ENCODE data around the gene AGXT2.
"Not testable (repeated sequence)": the region's sequence is repeated elsewhere in the genome, so short reads cannot be mapped to it uniquely, and the experiment has no call there.

Gene AGXT2

DNA sequence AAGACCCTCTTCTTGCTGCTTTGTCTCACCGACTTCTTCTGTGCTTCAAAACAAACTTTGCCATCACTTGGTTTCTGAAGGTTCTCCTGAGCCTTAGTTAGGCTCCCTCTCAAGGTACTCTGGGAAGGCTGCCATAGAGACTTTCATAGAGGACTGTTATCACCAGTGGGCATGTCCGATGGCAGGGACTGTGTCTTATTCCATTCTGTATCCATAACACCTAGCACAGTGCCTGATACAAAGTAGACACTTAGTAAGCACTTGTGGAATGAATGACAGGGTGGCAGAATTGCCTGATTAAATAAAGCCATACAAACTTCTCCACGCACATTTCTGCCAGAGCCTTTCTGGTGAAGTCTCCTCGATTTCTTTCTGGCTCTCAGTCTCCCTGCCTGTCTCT, 32.7 kb downstream of the AGXT2 start:
- DNase-seq (ENCODE audit: low read depth, low spot score), result no peak

GRCh38 chr5:35012796-35013195, 35.0 kb downstream of the AGXT2 start:
- no peak for DNase-seq (ENCODE audit: low read depth, low spot score)

DNA sequence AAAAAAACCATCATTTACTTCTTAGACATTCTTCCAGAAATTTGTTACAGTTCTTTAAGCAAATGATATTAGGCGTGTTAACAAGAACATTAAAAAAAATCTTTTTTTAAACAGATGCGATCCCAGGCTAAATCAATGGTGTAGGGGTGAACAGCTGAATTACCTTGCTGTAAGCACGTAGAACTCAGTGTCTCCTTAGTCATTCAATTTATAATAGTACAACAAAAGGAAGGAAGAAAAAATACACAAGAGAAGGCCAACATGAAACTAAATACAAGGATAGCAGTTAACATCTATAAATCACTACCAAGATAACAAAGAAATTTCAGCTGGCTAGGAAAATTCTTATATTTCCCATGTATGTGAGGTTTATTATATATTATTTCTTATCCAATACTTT, 35.4 kb downstream of the AGXT2 start:
- no peak for DNase-seq (ENCODE audit: low read depth, low spot score)

DNA sequence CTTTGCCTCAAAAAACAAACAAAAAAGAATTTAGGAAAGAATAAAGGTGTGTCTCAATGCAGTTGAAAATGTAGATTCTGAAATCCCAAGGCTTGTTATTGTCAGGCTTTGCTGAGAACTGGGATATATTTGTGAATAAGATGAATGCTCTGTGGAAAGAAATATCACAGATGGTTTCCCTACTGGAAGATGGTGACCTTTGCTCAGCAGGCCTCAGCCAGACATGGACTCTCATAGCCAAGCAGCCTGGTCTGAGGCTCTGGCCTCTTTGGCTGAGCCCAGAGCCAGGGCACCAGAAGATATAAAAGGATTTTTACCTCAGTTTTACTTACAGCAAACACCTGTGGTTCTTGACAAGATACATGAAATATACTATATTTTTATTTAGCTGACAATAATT, 37.1 kb downstream of the AGXT2 start:
- no peak for DNase-seq (ENCODE audit: low read depth, low spot score)

- no peak for DNase-seq (ENCODE audit: low read depth, low spot score)
These were observed 38.1 kb downstream of the AGXT2 start for GRCh38 chr5:35009657-35010056.

DNA sequence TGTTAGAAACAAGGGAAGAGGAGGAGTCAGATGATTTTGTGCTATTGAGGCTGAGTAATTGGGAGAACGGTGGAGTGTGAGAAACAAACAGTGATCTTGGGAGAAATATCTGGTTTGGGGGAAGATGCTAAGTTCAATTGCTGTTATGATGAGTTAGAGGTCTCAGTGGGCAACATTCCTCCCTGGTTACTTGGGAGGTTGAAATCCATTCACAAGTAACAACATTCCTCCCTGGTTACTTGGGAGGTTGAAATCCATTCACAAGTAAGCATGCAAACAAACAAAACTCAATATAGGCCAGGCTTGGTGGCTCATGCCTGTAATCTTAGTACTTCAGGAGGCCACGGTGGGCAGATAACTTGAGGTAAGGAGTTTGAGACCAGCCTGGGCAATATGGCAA, 38.7 kb downstream of the AGXT2 start:
- DNase-seq (ENCODE audit: low read depth, low spot score), result no peak

DNA sequence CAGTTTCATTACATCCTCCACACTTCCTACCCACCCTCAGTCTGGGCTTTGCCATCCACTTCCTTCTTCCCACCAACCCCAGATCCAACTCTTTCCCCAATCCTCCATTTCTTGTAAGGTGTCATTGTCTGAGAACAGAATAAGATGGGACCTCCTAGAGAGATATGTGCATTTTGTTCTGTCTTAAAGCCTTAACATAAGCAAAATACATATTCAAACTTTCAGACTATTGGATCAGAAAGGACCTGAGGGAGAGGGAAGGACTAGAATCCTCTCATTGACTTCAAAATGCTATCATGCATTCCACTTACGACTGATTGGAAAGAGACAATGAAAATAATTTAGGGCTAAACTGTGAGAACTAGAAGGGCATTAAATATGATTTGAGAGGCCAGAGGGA, 43.0 kb downstream of the AGXT2 start:
- no peak for DNase-seq (ENCODE audit: low read depth, low spot score)

GRCh38 chr5:35004200-35004599, 43.5 kb downstream of the AGXT2 start:
- no peak for DNase-seq (ENCODE audit: low read depth, low spot score)

- DNase-seq (ENCODE audit: low read depth, low spot score), result no peak
These were observed 44.5 kb downstream of the AGXT2 start for GRCh38 chr5:35003018-35003957.

DNA sequence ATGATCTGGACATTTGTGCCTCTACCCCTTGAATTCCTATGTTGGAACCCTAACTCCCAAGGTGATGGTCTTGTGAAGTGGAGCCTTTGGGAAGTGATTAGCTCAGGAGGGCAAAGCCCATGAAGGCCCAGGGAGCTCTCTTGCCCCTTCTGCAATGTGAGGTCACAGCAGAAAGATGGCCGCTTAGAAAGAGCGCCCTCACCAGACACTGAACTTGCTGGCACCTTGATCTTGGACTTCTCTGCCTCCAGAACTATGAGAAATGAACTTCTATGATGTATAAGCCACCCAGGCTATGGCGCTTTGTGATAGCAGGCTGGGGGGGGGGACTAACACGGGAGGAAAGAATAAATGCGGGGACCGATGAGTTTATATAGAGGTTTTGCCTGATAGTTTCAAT, 45.3 kb downstream of the AGXT2 start:
- no peak for DNase-seq (ENCODE audit: low read depth, low spot score)

GRCh38 chr5:35001842-35002241, 45.9 kb downstream of the AGXT2 start:
- no peak for DNase-seq (ENCODE audit: low read depth, low spot score)

DNA sequence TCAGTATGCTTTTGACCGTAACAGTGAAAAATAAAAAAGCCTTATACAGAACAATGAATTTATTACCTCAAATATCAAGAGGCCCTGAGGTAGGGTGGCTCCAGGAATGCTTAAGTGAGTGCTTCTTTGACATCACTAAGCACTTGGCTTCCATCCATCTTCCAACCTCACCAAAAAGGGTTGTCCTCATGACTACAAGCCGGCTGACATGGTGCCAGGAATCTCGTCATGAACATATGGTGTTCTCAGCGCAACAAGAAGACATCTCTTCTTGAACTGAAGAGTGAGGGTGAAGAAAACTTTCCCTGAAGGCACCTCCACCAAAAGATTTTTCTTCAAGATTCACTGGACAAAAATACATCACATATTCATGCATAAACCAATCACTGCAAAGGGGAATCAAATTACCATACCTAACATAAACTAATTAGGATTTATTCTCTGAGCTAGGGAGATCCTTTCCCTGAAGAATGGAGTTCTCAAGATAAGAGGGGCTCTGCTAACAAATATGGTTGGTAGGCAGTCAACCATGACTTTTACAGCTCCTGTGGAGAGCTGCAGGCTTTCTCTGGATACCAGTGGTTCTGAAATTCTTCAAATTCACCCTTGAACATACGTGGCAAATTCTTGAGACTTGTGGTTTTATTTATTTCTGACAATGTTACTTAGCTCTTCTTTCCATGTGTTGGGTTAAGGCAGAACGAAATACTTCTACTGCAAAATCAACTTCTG, 49.5 kb downstream of the AGXT2 start:
- no peak for DNase-seq (ENCODE audit: low read depth, low spot score)

DNA sequence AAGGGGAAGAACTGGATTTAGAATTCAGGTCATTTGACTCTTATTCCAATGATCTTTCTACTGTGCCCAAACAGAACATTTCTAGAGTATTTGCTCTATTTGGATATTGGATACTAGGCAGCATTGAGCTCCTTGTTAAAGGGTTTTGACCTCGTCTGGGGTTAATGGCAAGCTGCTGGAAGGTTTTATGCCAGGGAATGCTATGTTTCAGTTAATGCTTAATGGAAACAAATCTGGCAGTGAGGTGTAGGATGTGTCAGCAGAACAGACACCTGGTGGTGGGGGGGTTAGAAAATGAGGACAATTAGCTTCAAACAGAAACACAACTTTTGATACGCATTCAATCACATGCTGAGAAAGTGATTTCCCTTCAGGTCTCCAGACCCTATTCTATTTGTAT, 51.5 kb downstream of the AGXT2 start:
- DNase-seq (ENCODE audit: low read depth, low spot score), result no peak

DNA sequence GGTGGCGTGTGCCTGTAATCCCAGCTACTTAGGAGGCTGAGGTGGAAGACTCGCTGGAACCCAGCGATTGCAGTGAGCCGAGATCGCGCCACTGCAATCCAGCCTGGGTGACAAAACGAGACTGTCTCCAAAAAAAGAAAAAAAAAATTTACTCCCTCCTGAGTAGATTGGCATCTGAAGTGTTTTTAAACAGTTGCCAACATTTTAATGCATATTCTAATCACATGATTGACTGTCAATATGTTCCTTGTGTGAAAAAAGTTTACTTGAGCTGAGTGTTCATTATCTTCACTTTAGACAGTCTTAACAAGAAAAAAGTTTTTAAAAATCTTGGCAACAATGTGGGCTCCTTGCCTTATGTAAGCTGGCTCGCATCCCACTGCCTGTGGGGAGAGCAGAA, 53.8 kb downstream of the AGXT2 start:
- DNase-seq (ENCODE audit: low read depth, low spot score), result no peak

DNA sequence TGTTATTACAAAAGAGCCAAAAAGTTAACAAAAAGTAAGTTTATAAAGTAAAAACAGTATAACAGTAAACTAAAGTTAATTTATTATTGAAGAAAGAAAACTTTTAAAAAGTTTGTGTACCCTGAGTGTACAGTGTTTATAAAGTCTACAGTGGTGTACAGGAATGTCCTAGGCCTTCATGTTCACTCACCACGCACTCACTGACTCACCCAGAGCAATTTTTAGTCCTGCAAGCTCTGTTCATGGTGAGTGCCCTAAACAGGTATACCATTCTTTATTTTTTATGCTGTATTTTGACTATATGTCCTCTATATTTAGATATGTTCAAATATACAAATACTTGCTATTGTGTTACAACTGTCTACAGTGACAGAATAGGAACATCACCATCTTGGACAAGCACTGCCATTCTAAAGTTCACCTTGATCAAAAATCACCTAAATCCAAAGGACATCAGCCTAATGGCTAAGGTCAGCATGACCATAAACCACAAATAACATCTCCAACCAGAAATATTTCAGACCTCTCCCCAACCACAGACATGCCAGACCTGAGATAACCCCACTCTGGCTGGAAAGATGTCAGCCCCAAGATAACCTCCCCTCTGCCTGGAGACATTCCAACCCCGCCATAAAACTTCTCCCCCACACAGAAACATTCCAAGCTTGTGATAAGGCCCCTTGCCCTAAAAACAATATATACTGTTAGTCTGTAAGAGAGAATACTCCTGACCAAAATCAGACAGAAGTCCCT, 56.1 kb downstream of the AGXT2 start:
- no peak for DNase-seq (ENCODE audit: low read depth, low spot score)

DNA sequence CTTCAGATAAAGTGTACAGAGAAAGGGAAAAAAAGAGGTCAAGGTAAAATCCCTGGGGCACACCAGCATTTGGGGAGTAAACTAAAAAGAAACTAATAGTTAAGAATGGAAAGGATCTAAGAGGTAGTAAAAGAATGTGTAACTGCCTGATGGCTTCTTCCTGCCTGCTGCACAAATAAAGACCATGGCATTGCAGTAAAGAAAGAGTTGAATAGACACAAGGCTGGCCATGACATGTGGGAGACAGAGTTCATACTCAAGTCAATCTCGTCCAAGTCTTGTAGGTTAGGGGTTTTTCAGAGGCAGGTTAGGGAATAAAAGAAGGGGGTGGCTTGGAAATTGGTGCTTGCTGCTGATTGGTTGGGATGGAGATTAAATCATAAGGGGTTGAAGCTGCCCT, 60.8 kb downstream of the AGXT2 start:
- DNase-seq (ENCODE audit: low read depth, low spot score), result no peak

DNA sequence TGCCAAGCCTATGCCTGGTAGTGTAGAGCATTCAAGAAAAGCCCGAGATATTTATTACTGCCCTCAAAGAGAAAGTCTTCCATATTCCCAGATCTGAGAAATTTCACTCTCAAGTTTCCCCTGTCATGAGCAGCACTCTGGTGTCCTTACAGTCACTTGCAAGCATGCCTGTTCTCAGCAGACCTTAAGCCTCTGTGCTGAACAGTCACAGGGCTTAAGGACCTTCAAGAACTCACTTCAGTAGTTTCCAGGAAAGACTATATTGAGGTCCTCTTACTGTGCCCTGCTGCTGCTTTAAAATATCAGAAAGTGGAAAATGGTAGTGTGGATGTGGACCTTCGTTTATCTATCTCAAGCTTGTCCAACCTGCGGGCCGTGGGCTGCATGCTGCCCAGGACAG, 64.9 kb downstream of the AGXT2 start:
- DNase-seq (ENCODE audit: low read depth, low spot score), result no peak

GRCh38 chr5:34978681-34979080, 69.1 kb downstream of the AGXT2 start:
- DNase-seq (ENCODE audit: low read depth, low spot score), result no peak

GRCh38 chr5:34977934-34978613, 69.7 kb downstream of the AGXT2 start:
- no peak for DNase-seq (ENCODE audit: low read depth, low spot score)

- DNase-seq (ENCODE audit: low read depth, low spot score), result no peak
These were observed 71.4 kb downstream of the AGXT2 start for GRCh38 chr5:34976347-34976746.

- DNase-seq (ENCODE audit: low read depth, low spot score), result not testable (repeated sequence)
These were observed 76.1 kb downstream of the AGXT2 start for GRCh38 chr5:34971655-34972054.

GRCh38 chr5:34970552-34970951, 77.2 kb downstream of the AGXT2 start:
- DNase-seq (ENCODE audit: low read depth, low spot score), result no peak

All from iPS DF 19.7 (cell line).